Esophagus (tissue), 2 donors: Measurements from ENCODE around the gene TMEM14B. TPM values are rescaled to one million over a fixed set of nuclear protein-coding genes. Genes with fewer than 3 reads are reported as not detected.
A peak's percentile ranks its signal among the peaks of the same experiment; 100 is the strongest.
"Not testable (repeated sequence)": the region's sequence is repeated elsewhere in the genome, so short reads cannot be mapped to it uniquely, and the experiment has no call there.

Experiments
- H3K27ac ChIP-seq, 2 donors: one replicate each; pipeline ENCODE4 v1.5.1; 2013; ENCODE audit warnings: low read depth in 2 of 2, mild to moderate bottlenecking in 2 of 2, inconsistent platforms in 1 of 2, low read length in 1 of 2, moderate library complexity in 1 of 2
- H3K27me3 ChIP-seq, 2 donors: one replicate each; pipeline ENCODE4 v1.6.1; 2013; ENCODE audit warnings: low read length in 2 of 2, control low read depth in 1 of 2, mild to moderate bottlenecking in 1 of 2; ENCODE audit not compliant: insufficient read depth in 2 of 2, control insufficient read depth in 1 of 2
- H3K36me3 ChIP-seq, 2 donors: one replicate each; pipeline ENCODE4 v1.6.1; 2013; ENCODE audit warnings: low read length in 1 of 2; ENCODE audit not compliant: control insufficient read depth in 2 of 2, insufficient read depth in 2 of 2
- H3K4me1 ChIP-seq, 2 donors: one replicate each; pipeline ENCODE4 v1.6.1; 2013; ENCODE audit warnings: low read length in 1 of 2; ENCODE audit not compliant: control insufficient read depth in 2 of 2, insufficient read depth in 2 of 2
- H3K4me3 ChIP-seq, 2 donors: one replicate each; pipeline ENCODE4 v1.5.1; 2013; ENCODE audit warnings: low read length in 2 of 2, mild to moderate bottlenecking in 2 of 2, low read depth in 1 of 2, moderate library complexity in 1 of 2
- H3K9me3 ChIP-seq, 2 donors: one replicate each; pipeline ENCODE4 v1.6.1; 2013; ENCODE audit warnings: mild to moderate bottlenecking in 2 of 2, low read depth in 1 of 2, low read length in 1 of 2, moderate library complexity in 1 of 2; ENCODE audit not compliant: control insufficient read depth in 2 of 2, insufficient read depth in 1 of 2
- WGBS, 2 donors: extraction: QIAGEN DNeasy Blood & Tissue Kit; methylation state at CpG; one replicate each; pipeline ENCODE4 v1.1.7; 2013; 5-methylcytosine and 5-hydroxymethylcytosine counted together
- polyA plus RNA-seq, 2 donors: library from polyadenylated mRNA; stranded (reverse); fragments of 200-250 nt; gene quantifications; one replicate each; pipeline ENCODE4 v1.2.3, GENCODE V29; 2013
- donor health status: healthy with polysubstance abuse.
- donor health status: Bipolar disorder and iron deficiency.

TMEM14B gene
- polyA plus RNA-seq, 2 donors: 47.6 to 50.8 TPM

- H3K4me1 ChIP-seq: peaks cover 2 to 3% of the 10 kb centered on the region in 2 donors
- no peaks in the 10 kb centered on the region for H3K27me3 ChIP-seq
- H3K4me3 ChIP-seq: peak within 1 kb of the TSS; percentile 60 to 71
- WGBS, 2 donors: 0% methylated on average over 54 to 55 of the region's 55 CpGs
- H3K27ac ChIP-seq: peak within 1 kb of the TSS; percentile 88 to 91
- peaks cover 0 to 2% of the 10 kb centered on the region in 2 donors for H3K36me3 ChIP-seq
- no peaks in the 10 kb centered on the region for H3K9me3 ChIP-seq
These were observed 24.6 kb upstream of the TMEM14B start, which contains the start of gene TMEM14C for GRCh38 chr6:10722820-10723566. TSS of gene TMEM14C (plus strand) at chr6:10723070. CDS start at chr6:10724614, 1,544 bp downstream.

GRCh38 chr6:10723567-10723881 is 24.1 kb upstream of the TMEM14B start:
- H3K27me3 ChIP-seq: no peaks in the 10 kb centered on the region
- peak overlapping the region; percentile 88 to 91 for H3K27ac ChIP-seq
- peak overlapping the region; percentile 60 to 71 for H3K4me3 ChIP-seq
- peaks cover 2 to 3% of the 10 kb centered on the region in 2 donors for H3K36me3 ChIP-seq
- H3K4me1 ChIP-seq: peaks cover 2 to 3% of the 10 kb centered on the region in 2 donors
- WGBS, 2 donors: 22 to 28% methylated on average over 7 of the region's 7 CpGs
- H3K9me3 ChIP-seq: no peaks in the 10 kb centered on the region

DNA sequence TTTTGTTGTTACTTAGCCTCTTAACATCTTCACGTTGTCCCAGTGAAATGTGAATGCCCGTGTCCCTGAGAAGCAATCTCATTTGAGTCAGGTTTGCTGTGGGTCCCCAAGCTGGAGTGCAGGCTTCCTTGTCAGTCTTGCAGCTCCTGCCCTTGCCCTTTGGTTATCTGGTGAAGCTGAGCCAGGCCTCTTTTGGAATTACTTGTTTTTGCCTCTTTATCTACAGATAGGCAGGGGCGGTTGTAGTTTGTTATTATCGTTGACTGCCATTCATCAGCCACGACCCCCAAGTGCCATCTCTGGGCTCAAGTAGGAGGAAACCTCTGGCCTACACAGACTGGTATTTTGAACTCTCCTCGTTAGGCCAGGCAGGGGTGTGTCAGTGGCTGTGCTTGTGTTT is 22.6 kb upstream of the TMEM14B start:
- 70 to 82% methylated on average over 6 of the region's 6 CpGs for WGBS, 2 donors
- Histone ChIP-seq H3K9me3 (no peaks in the 10 kb centered on the region), H3K27me3 (no peaks in the 10 kb centered on the region), H3K36me3 (peaks cover 3 to 5% of the 10 kb centered on the region in 2 donors), H3K4me3 (no peak overlapping the region), H3K4me1 (peaks cover 2 to 3% of the 10 kb centered on the region in 2 donors), H3K27ac (no peak overlapping the region)

- Histone ChIP-seq H3K27ac (no peak overlapping the region), H3K4me3 (no peak overlapping the region), H3K9me3 (no peaks in the 10 kb centered on the region), H3K36me3 (peaks cover 3 to 5% of the 10 kb centered on the region in 2 donors), H3K4me1 (peaks cover 2 to 3% of the 10 kb centered on the region in 2 donors), H3K27me3 (no peaks in the 10 kb centered on the region)
- WGBS, 2 donors: 80 to 82% methylated on average over 9 of the region's 9 CpGs
These were observed 21.9 kb upstream of the TMEM14B start for GRCh38 chr6:10725716-10726115.

DNA sequence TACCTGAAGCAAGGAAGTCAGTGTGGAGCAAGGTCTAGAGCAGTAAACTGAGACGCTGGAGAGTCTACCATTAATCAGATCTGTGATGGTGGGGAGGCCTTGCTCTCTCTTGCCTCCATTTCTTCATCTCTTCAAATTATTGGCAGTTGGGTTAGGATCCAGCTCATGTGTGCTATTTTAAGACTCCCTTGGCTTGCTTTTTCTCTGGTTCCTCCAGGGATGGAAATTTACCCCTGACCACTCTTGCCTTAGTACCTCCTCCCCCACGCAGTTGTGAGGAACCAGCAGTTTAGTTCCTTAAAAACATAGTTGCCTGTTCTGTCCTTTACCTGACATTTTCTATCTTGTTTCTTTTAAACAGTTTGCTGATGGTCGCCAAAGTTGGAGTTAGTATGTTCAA is 17.4 kb upstream of the TMEM14B start:
- Histone ChIP-seq H3K27ac (no peak overlapping the region), H3K27me3 (no peaks in the 10 kb centered on the region), H3K4me1 (no peaks in the 10 kb centered on the region), H3K9me3 (no peaks in the 10 kb centered on the region), H3K36me3 (peaks cover 3 to 12% of the 10 kb centered on the region in 2 donors), H3K4me3 (no peak overlapping the region)
- 80 to 86% methylated on average over 3 of the region's 3 CpGs for WGBS, 2 donors

- WGBS, 2 donors: 90 to 94% methylated on average over 17 of the region's 17 CpGs
- H3K36me3 ChIP-seq: peaks cover 0 to 12% of the 10 kb centered on the region in 2 donors
- no peak overlapping the region for H3K4me3 ChIP-seq
These were observed 14.4 kb upstream of the TMEM14B start for GRCh38 chr6:10733151-10733715.

DNA sequence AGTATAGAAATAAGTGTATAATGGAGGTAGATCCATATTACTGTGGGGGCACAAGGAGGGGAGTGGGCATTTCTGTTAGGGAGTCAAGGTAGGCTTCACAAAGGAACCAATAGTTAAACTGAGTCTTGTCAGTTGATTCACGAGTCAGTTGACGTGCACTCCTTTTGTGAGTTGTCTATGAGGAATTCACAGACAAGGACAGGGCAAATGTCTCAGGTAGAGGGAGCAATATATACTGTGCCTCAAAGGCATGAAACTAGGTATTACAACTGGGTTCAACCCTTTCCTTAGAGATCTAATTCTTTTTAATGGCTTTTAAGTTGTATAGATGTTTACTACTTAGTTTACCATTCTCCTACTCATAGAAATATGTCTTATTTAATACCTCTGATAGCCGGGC is 13.7 kb upstream of the TMEM14B start:
- Histone ChIP-seq H3K4me3 (no peak overlapping the region), H3K27ac (no peak overlapping the region), H3K36me3 (peaks cover 0 to 10% of the 10 kb centered on the region in 2 donors), H3K4me1 (no peaks in the 10 kb centered on the region), H3K9me3 (no peaks in the 10 kb centered on the region), H3K27me3 (no peaks in the 10 kb centered on the region)
- 94% methylated on average over 3 of the region's 3 CpGs for WGBS, 2 donors

More at GRCh38 chr6:10733151-10733715, 14.4 kb upstream of the TMEM14B start:
- H3K27ac ChIP-seq: no peak overlapping the region
- no peaks in the 10 kb centered on the region for H3K27me3 ChIP-seq
- H3K9me3 ChIP-seq: no peaks in the 10 kb centered on the region
- H3K4me1 ChIP-seq: no peaks in the 10 kb centered on the region

DNA sequence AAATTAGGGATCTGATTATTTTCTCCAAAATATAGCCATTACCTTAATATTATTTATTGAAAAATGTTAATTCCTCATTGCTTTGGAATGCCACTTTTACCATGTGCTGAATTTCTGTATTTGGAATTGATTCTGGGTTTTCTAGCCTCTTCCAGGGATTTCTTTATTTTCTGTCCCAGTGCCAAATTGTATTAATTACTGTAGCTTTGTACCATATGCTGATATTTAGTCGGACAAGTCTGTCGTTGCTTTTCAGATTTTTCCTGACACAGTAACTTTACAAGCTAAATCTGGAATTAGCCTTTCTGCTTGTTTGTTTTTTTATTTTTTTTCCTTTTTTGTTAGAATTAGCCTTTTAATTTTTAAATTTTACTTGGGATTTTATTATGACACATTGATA is 10.9 kb upstream of the TMEM14B start:
- WGBS, 2 donors: 79 to 92% methylated on average over 2 of the region's 2 CpGs
- peaks cover 0 to 7% of the 10 kb centered on the region in 2 donors for H3K36me3 ChIP-seq
- H3K27ac ChIP-seq: no peak overlapping the region
- no peak overlapping the region for H3K4me3 ChIP-seq
- H3K4me1 ChIP-seq: no peaks in the 10 kb centered on the region
- H3K27me3 ChIP-seq: no peaks in the 10 kb centered on the region
- no peaks in the 10 kb centered on the region for H3K9me3 ChIP-seq

DNA sequence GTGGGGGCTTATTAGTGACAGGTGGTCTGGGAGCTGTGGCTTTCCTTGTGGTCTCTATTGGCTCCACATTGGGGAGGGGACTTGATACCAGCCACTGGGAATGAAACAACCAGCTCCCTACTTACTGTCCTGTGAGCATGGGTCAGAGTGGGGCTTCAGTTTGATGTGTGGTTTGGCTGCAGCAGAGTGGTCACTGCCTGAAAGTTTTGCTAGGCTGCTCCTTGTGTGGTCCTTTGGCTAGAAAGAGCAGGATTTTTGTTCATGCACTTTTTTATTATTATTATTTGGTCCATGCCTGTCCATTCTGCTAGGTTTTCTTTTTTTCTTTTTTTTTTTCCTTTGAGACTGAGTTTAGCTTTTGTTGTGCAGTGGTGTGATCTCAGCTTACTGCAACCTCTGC is 7.5 kb upstream of the TMEM14B start:
- H3K4me3 ChIP-seq: no peak overlapping the region
- no peak overlapping the region for H3K27ac ChIP-seq
- H3K4me1 ChIP-seq: no peaks in the 10 kb centered on the region
- no peaks in the 10 kb centered on the region for H3K27me3 ChIP-seq
- no peaks in the 10 kb centered on the region for H3K9me3 ChIP-seq
- no peaks in the 10 kb centered on the region for H3K36me3 ChIP-seq

DNA sequence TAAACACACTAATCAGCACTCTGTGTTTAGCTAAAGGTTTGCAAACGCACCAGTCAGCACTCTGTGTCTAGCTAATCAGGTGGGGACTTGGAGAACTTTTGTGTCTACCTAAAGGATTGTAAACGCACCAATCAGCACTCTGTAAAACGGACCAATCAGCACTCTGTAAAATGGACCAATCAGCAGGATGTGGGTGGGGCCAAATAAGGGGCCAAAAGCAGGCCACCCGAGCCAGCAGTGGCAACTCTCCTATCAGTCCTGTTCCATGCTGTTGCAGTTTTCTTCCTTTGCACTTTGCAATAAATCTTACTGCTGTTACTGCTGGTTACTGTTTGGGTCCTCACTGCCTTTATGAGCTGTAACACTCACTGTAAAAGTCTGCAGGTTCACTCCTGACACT is 6.0 kb upstream of the TMEM14B start:
- not testable (repeated sequence) for H3K27me3 ChIP-seq, H3K36me3 ChIP-seq, H3K27ac ChIP-seq, H3K4me3 ChIP-seq, H3K9me3 ChIP-seq, H3K4me1 ChIP-seq
- WGBS, 2 donors: 84 to 95% methylated on average over 4 of the region's 4 CpGs
